ENCODE measurements around the gene CERK. TPM values are rescaled to one million over a fixed set of nuclear protein-coding genes. Genes with fewer than 3 reads are reported as not detected.

CERK gene
- total and polyA plus RNA-seq, 8 donors: 25.0 to 44.0 (median 40.4) TPM

GRCh38 chr22:46694416-46695170 is 43.5 kb downstream of the CERK start:
- H3K4me3 ChIP-seq: no peak overlapping the region
- peaks cover 0 to 100% of the 10 kb centered on the region in 2 donors for H3K36me3 ChIP-seq
- intact Hi-C loops (cut with DNase I): no loop called here

DNA sequence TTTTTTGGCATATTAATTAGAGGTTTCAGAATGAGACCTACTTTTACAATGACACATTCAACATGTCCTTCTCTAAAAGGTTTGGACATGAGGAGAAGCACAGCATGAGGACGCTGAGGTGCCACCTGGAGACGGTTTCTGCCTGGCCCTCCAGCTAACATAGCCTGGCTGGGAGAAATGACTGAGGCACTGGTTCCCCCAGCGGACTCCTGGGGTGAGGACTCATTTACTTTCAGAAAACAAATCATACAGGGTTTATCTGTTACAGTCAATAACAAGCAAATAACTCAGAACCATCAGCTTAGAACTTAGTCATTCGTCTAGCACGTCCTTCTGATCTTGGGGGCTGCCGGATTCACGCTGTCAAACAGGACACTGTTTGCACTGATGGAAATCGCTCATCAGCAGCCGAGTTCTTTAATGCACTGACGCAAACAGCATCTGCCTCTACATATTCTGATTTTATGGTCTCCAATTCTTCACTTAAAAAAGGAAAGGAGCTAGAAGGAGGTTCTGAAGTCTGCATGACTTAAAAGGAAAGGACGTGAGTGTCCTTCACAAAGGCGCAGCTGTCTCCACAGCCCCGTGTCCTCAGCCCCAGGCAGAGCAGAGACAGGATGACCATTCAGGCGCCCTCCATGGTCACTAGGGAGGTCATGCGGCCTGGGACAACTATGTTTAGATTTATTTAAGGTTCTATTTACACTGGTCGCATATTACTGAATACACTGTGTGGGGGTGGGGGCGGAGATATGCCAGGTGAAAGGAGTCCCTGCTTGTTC is 44.2 kb downstream of the CERK start:
- H3K27ac ChIP-seq: no peak overlapping the region
- no peak overlapping the region for H3K4me3 ChIP-seq
- H3K27me3 ChIP-seq: no peaks in the 10 kb centered on the region
- ATAC-seq (no peak), DNase-seq (peak in 1 of 4 donors; percentile 13)
- intact Hi-C loops (cut with DNase I): no loop called here
- H3K9me3 ChIP-seq: no peaks in the 10 kb centered on the region
- H3K36me3 ChIP-seq: peaks cover 0 to 100% of the 10 kb centered on the region in 2 donors
- no peaks in the 10 kb centered on the region for H3K4me1 ChIP-seq
- TF ChIP-seq CTCF (IDR thresholded peaks at IDR 0.05): no peak

More at GRCh38 chr22:46694416-46695170, 43.5 kb downstream of the CERK start:
- Histone ChIP-seq H3K9me3 (no peaks in the 10 kb centered on the region), H3K4me1 (no peaks in the 10 kb centered on the region), H3K27ac (no peak overlapping the region), H3K27me3 (no peaks in the 10 kb centered on the region)
- TF ChIP-seq CTCF (IDR thresholded peaks at IDR 0.05): no peak
- DNase-seq: peak in 1 of 4 donors; percentile 33
- no peak for ATAC-seq

- no peak overlapping the region for H3K27ac ChIP-seq
- ATAC-seq (no peak), DNase-seq (peak in 1 of 4 donors; percentile 44)
- peaks cover 0 to 8% of the 10 kb centered on the region in 2 donors for H3K4me1 ChIP-seq
- H3K27me3 ChIP-seq: no peaks in the 10 kb centered on the region
- intact Hi-C loops (cut with DNase I): no loop called here
- H3K9me3 ChIP-seq: no peaks in the 10 kb centered on the region
- peaks cover 0 to 100% of the 10 kb centered on the region in 2 donors for H3K36me3 ChIP-seq
- TF ChIP-seq CTCF (IDR thresholded peaks at IDR 0.05): no peak
- H3K4me3 ChIP-seq: no peak overlapping the region
Measured at GRCh38 chr22:46691571-46691970, 46.5 kb downstream of the CERK start.

DNA sequence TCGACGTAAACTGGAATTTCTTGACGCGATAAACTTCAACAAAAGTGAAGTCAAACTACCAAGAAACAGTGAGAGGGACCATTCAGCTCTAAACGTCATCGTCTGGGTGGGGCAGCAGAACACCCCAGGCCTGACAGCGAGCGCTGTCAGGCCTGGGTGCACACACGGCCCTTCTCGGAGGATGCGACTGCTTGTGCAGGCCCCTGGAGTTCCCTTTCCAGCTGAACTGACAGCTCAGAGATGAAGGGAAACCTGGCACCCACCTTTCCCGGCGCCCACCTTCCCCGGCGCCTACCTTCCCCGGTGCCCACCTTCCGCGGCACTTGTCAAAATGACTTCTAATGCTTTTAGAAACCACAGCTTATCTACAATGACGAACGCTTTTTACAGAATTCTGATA is 47.9 kb downstream of the CERK start:
- no peaks in the 10 kb centered on the region for H3K9me3 ChIP-seq
- ATAC-seq (no peak), DNase-seq (peak in 1 of 4 donors; percentile 37)
- no peaks in the 10 kb centered on the region for H3K27me3 ChIP-seq
- peaks cover 0 to 22% of the 10 kb centered on the region in 2 donors for H3K4me1 ChIP-seq
- intact Hi-C loops (cut with DNase I): no loop called here
- H3K4me3 ChIP-seq: no peak overlapping the region
- peaks cover 0 to 100% of the 10 kb centered on the region in 2 donors for H3K36me3 ChIP-seq
- no peak for TF ChIP-seq CTCF (IDR thresholded peaks at IDR 0.05)
- H3K27ac ChIP-seq: no peak overlapping the region

GRCh38 chr22:46688949-46689348 is 49.1 kb downstream of the CERK start:
- no peak for DNase-seq
- TF ChIP-seq CTCF (IDR thresholded peaks at IDR 0.05): no peak
- no peak overlapping the region for H3K4me3 ChIP-seq
- ATAC-seq: no peak
- intact Hi-C loops (cut with DNase I): no loop called here
- H3K4me1 ChIP-seq: peaks cover 0 to 34% of the 10 kb centered on the region in 2 donors
- peaks cover 0 to 91% of the 10 kb centered on the region in 2 donors for H3K36me3 ChIP-seq
- H3K27me3 ChIP-seq: no peaks in the 10 kb centered on the region
- H3K9me3 ChIP-seq: no peaks in the 10 kb centered on the region
- no peak overlapping the region for H3K27ac ChIP-seq
